Mucosa of descending colon (tissue), 3 donors: ENCODE results near the gene CERS3. TPM values are rescaled to one million over a fixed set of nuclear protein-coding genes. Genes with fewer than 3 reads are reported as not detected.

Source experiments
- ATAC-seq: fragments of 200-7000 bp; cut with Tn5 transposase; one replicate; pipeline ENCODE4 v1.9.1; 2020; ENCODE audit warnings: mild to moderate bottlenecking, moderate library complexity
- DNase-seq, 3 donors: peaks; one replicate each; pipeline ENCODE4 v3.0.0-alpha.2; 2020
- H3K36me3 ChIP-seq: fragments of 200-600 bp; one replicate; pipeline ENCODE4 v1.8.0; 2021; ENCODE audit warnings: low read depth, mild to moderate bottlenecking
- H3K4me1 ChIP-seq: fragments of 200-600 bp; one replicate; pipeline ENCODE4 v1.8.0; 2021; ENCODE audit warnings: low read depth, mild to moderate bottlenecking
- H3K4me3 ChIP-seq: fragments of 200-600 bp; one replicate; pipeline ENCODE4 v1.8.0; 2021; ENCODE audit warnings: mild to moderate bottlenecking
- H3K9me3 ChIP-seq: fragments of 200-600 bp; one replicate; pipeline ENCODE4 v1.8.0; 2021; ENCODE audit warnings: mild to moderate bottlenecking
- CTCF ChIP-seq: fragments of 200-600 bp; IDR thresholded peaks from one replicate; pipeline ENCODE4 v1.8.0; 2022; ENCODE audit warnings: antibody characterized with exemption, mild to moderate bottlenecking
- intact Hi-C, 2 donors: fragments of 100-400 bp; cut with DNase I in 1 of 2; cut with micrococcal nuclease in 1 of 2; formaldehyde crosslinking; loops; one replicate each; pipeline versions ENCODE4 v1.11.0 to v1.11.1; 2022; cut with DNase I, micrococcal nuclease
- total RNA-seq, 3 donors: library from RNA; stranded (reverse); fragmentation: NEBNext Ultra II Directional in 2 of 3; extraction: Animal tissue kit (Norgen Biotek cat#: 25700) in 2 of 3; gene quantifications; one replicate each; pipeline versions ENCODE4 v1.2.1 to v1.2.4, GENCODE V29; 2021 to 2023
- donor health status: DM: no; HTN: no; CAD: no; lungs with moderate emphysema.
- donor health status: DM: no; HTN: no; CAD: no.
- donor health status: DM: no; HTN: yes; CAD: no.

The CERS3 gene
- total RNA-seq, 3 donors from 2014 or later, result 0.22 TPM; not detected in 2

- no peaks in the 10 kb centered on the region for H3K4me1 ChIP-seq
- no peak for TF ChIP-seq CTCF
- DNase-seq (no peak), ATAC-seq (no peak)
- intact Hi-C loops, result no loop called here
- H3K36me3 ChIP-seq, result no peaks in the 10 kb centered on the region
- no peak overlapping the region for H3K4me3 ChIP-seq
- no peaks in the 10 kb centered on the region for H3K9me3 ChIP-seq
Measured at GRCh38 chr15:100464888-100465287, 63.9 kb downstream of the CERS3 start.

- TF ChIP-seq CTCF, result no peak
Measured at GRCh38 chr15:100464256-100464655, 64.5 kb downstream of the CERS3 start.

GRCh38 chr15:100463515-100463914 lies 65.2 kb downstream of the CERS3 start:
- ATAC-seq, result no peak
- intact Hi-C loops, result no loop called here

More at GRCh38 chr15:100464256-100464655, 64.5 kb downstream of the CERS3 start:
- ATAC-seq, result no peak
- intact Hi-C loops, result no loop called here
- Histone ChIP-seq H3K4me3 (no peak overlapping the region), H3K4me1 (no peaks in the 10 kb centered on the region), H3K36me3 (no peaks in the 10 kb centered on the region), H3K9me3 (no peaks in the 10 kb centered on the region)
- DNase-seq, result no peak

GRCh38 chr15:100461049-100461448 lies 67.7 kb downstream of the CERS3 start:
- no peak for ATAC-seq
- Histone ChIP-seq H3K4me3 (no peak overlapping the region), H3K36me3 (no peaks in the 10 kb centered on the region), H3K9me3 (peaks cover 4% of the 10 kb centered on the region), H3K4me1 (no peaks in the 10 kb centered on the region)
- intact Hi-C loops, result no loop called here
- no peak for DNase-seq
- TF ChIP-seq CTCF, result no peak

More at GRCh38 chr15:100463515-100463914, 65.2 kb downstream of the CERS3 start:
- Histone ChIP-seq H3K36me3 (no peaks in the 10 kb centered on the region), H3K9me3 (no peaks in the 10 kb centered on the region), H3K4me1 (no peaks in the 10 kb centered on the region), H3K4me3 (no peak overlapping the region)
- no peak for TF ChIP-seq CTCF
- no peak for DNase-seq

GRCh38 chr15:100457201-100457600 lies 71.5 kb downstream of the CERS3 start:
- Histone ChIP-seq H3K4me3 (no peak overlapping the region), H3K36me3 (no peaks in the 10 kb centered on the region), H3K4me1 (no peaks in the 10 kb centered on the region), H3K9me3 (peaks cover 6% of the 10 kb centered on the region)
- DNase-seq, result no peak
- intact Hi-C loops, result no loop called here
- no peak for TF ChIP-seq CTCF
- ATAC-seq, result no peak

- H3K4me1 ChIP-seq, result no peaks in the 10 kb centered on the region
- H3K4me3 ChIP-seq, result no peak overlapping the region
- ATAC-seq, result no peak
- H3K9me3 ChIP-seq, result peaks cover 6% of the 10 kb centered on the region
- no peaks in the 10 kb centered on the region for H3K36me3 ChIP-seq
- no peak for TF ChIP-seq CTCF
- no peak for DNase-seq
- intact Hi-C loops, result no loop called here
Measured at GRCh38 chr15:100454148-100454547, 74.6 kb downstream of the CERS3 start.
